Measurements from ENCODE around the gene ARHGEF2.

ARHGEF2 gene

GRCh38 chr1:155950829-155951228 lies 27.5 kb downstream of the ARHGEF2 start:
- H3K4me1 Mint-ChIP-seq (ENCODE audit: low read depth): peaks cover 24% of the 10 kb centered on the region
- DNase-seq: no peak
- no peak overlapping the region for H3K27ac Mint-ChIP-seq
- H3K9me3 Mint-ChIP-seq: no peaks in the 10 kb centered on the region
- H3K27me3 Mint-ChIP-seq: no peaks in the 10 kb centered on the region
- H3K4me3 Mint-ChIP-seq: no peak overlapping the region
- H3K36me3 Mint-ChIP-seq (ENCODE audit: low read depth): peaks cover 90% of the 10 kb centered on the region

DNA sequence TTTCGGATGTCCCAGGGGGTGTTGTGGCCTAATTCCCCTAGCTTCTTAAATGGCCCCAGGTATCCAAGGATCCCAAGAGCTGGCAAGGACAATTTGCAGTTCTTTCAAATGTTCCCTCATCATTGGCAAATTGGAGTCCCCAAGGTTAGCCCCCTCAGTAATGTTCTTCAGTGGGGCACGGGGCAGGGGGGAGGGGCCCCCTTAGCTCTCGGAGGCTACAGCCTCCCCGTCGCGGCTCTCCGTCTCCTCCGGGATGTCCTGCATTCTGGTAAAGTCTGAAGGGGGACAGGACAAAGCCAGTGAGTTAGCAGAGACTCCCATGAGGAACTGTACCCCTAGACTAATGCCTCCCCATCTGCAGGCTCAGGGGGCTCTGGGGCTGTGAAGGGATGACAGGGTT lies 30.6 kb downstream of the ARHGEF2 start:
- Mint-ChIP-seq H3K4me1 (ENCODE audit: low read depth) (peaks cover 46% of the 10 kb centered on the region), H3K27me3 (no peaks in the 10 kb centered on the region), H3K9me3 (no peaks in the 10 kb centered on the region), H3K27ac (peak overlapping the region; percentile 95), H3K36me3 (ENCODE audit: low read depth) (peaks cover 80% of the 10 kb centered on the region), H3K4me3 (no peak overlapping the region)
- DNase-seq: no peak

DNA sequence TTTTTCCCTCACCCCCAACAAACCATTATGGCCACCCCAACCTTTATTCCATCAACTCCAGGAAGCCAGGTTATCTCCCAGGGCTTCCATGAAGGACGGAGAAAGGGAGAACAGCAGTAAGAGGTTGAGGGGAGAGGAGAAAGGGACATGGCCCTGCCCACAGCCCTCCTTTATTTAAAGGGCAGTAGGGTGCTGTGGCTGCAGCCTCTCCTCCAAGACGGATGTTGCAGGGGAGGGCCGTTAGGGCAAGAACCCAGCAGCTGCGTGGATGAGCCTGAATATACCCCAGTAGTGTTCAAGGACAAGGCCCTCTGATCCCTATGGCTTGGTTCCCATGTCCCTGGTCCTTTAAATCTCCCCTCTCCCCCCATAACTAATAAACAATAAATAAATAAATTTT lies 31.1 kb downstream of the ARHGEF2 start:
- H3K27me3 Mint-ChIP-seq: no peaks in the 10 kb centered on the region
- peaks cover 75% of the 10 kb centered on the region for H3K36me3 Mint-ChIP-seq (ENCODE audit: low read depth)
- no peaks in the 10 kb centered on the region for H3K9me3 Mint-ChIP-seq
- peak overlapping the region; percentile 95 for H3K27ac Mint-ChIP-seq
- peak overlapping the region; percentile 72 for H3K4me3 Mint-ChIP-seq
- DNase-seq: no peak
- peaks cover 50% of the 10 kb centered on the region for H3K4me1 Mint-ChIP-seq (ENCODE audit: low read depth)

GRCh38 chr1:155946633-155947219 lies 31.6 kb downstream of the ARHGEF2 start:
- peak overlapping the region; percentile 72 for H3K4me3 Mint-ChIP-seq
- H3K9me3 Mint-ChIP-seq: no peaks in the 10 kb centered on the region
- H3K4me1 Mint-ChIP-seq (ENCODE audit: low read depth): peaks cover 55% of the 10 kb centered on the region
- no peaks in the 10 kb centered on the region for H3K27me3 Mint-ChIP-seq
- no peak for DNase-seq
- H3K36me3 Mint-ChIP-seq (ENCODE audit: low read depth): peaks cover 69% of the 10 kb centered on the region
- H3K27ac Mint-ChIP-seq: peak overlapping the region; percentile 95

DNA sequence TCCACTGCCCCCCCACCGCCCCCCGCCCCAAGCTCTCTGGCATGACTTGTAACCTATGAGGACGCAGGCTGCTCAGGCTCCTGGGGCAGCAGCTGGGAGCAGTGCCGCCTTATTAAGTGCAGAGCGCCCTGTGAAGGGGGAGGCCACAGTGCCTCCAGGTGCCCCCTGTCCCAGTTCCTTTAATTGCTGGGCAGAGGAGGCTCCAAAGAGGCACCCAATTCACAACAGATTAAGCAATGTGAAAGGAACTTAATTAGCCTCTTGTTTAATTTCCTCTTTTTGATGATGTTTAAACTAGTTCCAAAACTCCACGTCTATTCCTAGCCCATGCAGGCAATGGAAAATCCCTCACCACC lies 33.9 kb downstream of the ARHGEF2 start:
- Mint-ChIP-seq H3K27me3 (no peaks in the 10 kb centered on the region), H3K4me3 (no peak overlapping the region), H3K36me3 (ENCODE audit: low read depth) (peaks cover 50% of the 10 kb centered on the region), H3K9me3 (no peaks in the 10 kb centered on the region), H3K27ac (peak overlapping the region; percentile 95), H3K4me1 (ENCODE audit: low read depth) (peaks cover 76% of the 10 kb centered on the region)
- DNase-seq: no peak

DNA sequence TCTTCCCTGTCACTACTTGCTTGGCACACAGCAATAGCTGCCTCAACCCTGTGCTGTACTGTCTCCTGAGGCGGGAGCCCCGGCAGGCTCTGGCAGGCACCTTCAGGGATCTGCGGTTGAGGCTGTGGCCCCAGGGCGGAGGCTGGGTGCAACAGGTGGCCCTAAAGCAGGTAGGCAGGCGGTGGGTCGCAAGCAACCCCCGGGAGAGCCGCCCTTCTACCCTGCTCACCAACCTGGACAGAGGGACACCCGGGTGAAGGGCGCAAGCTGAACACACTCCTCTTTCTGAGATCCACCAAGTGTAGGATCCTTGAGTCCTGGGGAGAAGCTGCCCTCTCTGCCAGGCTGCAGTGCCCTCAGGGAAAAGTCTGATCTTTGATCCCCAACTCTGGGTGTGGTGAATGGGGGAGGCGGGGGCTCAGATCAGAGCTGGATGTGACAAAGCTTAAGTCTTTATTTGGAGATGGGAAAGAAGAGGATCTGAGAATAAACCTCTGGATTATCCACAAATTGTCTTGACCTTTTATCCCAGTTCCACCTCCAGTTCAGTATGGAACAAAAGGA lies 35.7 kb downstream of the ARHGEF2 start:
- no peaks in the 10 kb centered on the region for H3K27me3 Mint-ChIP-seq
- no peak for DNase-seq
- peaks cover 77% of the 10 kb centered on the region for H3K4me1 Mint-ChIP-seq (ENCODE audit: low read depth)
- H3K36me3 Mint-ChIP-seq (ENCODE audit: low read depth): peaks cover 35% of the 10 kb centered on the region
- H3K4me3 Mint-ChIP-seq: no peak overlapping the region
- H3K27ac Mint-ChIP-seq: peak overlapping the region; percentile 58
- no peaks in the 10 kb centered on the region for H3K9me3 Mint-ChIP-seq

DNA sequence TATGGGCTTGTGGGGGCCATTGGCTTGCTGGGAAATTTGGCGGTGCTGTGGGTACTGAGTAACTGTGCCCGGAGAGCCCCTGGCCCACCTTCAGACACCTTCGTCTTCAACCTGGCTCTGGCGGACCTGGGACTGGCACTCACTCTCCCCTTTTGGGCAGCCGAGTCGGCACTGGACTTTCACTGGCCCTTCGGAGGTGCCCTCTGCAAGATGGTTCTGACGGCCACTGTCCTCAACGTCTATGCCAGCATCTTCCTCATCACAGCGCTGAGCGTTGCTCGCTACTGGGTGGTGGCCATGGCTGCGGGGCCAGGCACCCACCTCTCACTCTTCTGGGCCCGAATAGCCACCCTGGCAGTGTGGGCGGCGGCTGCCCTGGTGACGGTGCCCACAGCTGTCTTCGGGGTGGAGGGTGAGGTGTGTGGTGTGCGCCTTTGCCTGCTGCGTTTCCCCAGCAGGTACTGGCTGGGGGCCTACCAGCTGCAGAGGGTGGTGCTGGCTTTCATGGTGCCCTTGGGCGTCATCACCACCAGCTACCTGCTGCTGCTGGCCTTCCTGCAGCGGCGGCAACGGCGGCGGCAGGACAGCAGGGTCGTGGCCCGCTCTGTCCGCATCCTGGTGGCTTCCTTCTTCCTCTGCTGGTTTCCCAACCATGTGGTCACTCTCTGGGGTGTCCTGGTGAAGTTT lies 36.4 kb downstream of the ARHGEF2 start:
- H3K27ac Mint-ChIP-seq: peak overlapping the region; percentile 90
- no peak overlapping the region for H3K4me3 Mint-ChIP-seq
- no peaks in the 10 kb centered on the region for H3K27me3 Mint-ChIP-seq
- peaks cover 71% of the 10 kb centered on the region for H3K4me1 Mint-ChIP-seq (ENCODE audit: low read depth)
- no peaks in the 10 kb centered on the region for H3K9me3 Mint-ChIP-seq
- H3K36me3 Mint-ChIP-seq (ENCODE audit: low read depth): peaks cover 28% of the 10 kb centered on the region
- DNase-seq: no peak

- H3K4me1 Mint-ChIP-seq (ENCODE audit: low read depth): peaks cover 64% of the 10 kb centered on the region
- peak within 1 kb of the TSS; percentile 90 for H3K27ac Mint-ChIP-seq
- no peak within 1 kb of the TSS for H3K4me3 Mint-ChIP-seq
- peaks cover 20% of the 10 kb centered on the region for H3K36me3 Mint-ChIP-seq (ENCODE audit: low read depth)
- no peaks in the 10 kb centered on the region for H3K9me3 Mint-ChIP-seq
- DNase-seq: peak; percentile 42
- H3K27me3 Mint-ChIP-seq: no peaks in the 10 kb centered on the region
Observed at GRCh38 chr1:155940993-155941844, 37.1 kb downstream of the ARHGEF2 start, which contains the start of gene RXFP4. RXFP4 (plus strand) TSS chr1:155941638; CDS start chr1:155941710, 72 bp downstream.

DNA sequence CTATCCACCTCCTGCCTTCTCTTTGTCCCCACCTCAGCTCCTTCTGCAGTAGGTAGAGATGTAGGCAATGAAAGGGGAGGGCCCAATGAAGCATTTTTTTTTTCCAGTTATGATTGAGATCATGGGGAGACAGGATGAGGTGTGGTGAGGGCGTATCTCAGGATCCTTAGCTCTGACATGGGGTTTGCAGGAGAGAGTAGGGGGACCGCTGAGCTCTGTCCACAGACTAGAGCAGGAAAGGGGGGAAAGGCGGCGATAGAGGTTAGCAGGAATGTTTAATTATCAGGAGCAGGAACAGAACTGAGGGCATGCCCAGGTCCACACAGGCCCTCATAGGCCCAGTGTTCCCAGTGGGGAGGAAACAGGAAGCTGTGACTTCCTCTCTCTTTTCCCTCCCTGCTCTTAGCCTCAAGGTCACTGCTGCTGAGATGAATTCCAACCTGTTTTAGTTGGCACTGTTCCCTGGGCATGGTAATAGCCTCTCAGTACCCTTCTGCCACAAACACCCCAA lies 37.8 kb downstream of the ARHGEF2 start:
- Mint-ChIP-seq H3K9me3 (no peaks in the 10 kb centered on the region), H3K36me3 (ENCODE audit: low read depth) (peaks cover 14% of the 10 kb centered on the region), H3K4me3 (no peak overlapping the region), H3K27me3 (no peaks in the 10 kb centered on the region), H3K4me1 (ENCODE audit: low read depth) (peaks cover 57% of the 10 kb centered on the region), H3K27ac (peak overlapping the region; percentile 90)
- DNase-seq: no peak

- Mint-ChIP-seq H3K27me3 (no peaks in the 10 kb centered on the region), H3K4me1 (ENCODE audit: low read depth) (peaks cover 40% of the 10 kb centered on the region), H3K27ac (peak overlapping the region; percentile 60), H3K4me3 (no peak overlapping the region), H3K9me3 (no peaks in the 10 kb centered on the region), H3K36me3 (ENCODE audit: low read depth) (no peaks in the 10 kb centered on the region)
- no peak for DNase-seq
Observed at GRCh38 chr1:155938220-155938627, 40.1 kb downstream of the ARHGEF2 start.

DNA sequence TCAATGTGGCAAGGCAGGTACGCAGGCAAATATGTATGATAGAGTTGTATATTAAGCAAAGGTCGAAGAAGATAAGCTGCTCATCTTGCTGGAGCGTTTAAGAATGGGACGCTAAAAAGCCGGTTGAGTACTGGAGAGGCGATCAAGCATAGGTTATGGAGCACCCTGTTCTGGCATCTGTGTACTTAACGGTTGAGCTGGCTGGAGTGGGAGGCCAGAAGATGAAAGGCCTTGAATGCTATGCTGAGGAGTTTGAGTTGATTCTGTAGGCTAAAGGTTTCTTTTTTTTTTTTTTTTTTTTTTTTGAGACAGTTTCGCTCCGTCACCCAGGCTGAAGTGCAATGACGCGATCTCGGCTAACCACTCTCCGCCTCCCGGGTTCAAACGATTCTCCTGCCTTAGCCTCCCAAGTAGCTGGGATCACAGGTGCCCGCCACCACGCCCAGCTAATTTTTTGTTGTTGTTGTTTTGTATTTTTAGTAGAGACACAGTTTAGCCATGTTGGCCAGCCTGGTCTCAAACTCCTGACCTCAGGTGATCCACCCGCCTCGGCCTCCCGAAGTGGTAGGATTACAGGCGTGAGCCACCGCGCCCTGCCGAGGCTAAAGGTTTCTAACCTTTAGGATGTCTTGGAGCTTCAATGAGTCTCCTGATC lies 43.3 kb downstream of the ARHGEF2 start:
- H3K27me3 Mint-ChIP-seq: no peaks in the 10 kb centered on the region
- no peaks in the 10 kb centered on the region for H3K9me3 Mint-ChIP-seq
- H3K4me3 Mint-ChIP-seq: no peak overlapping the region
- no peak for DNase-seq
- no peaks in the 10 kb centered on the region for H3K36me3 Mint-ChIP-seq (ENCODE audit: low read depth)
- no peak overlapping the region for H3K27ac Mint-ChIP-seq
- H3K4me1 Mint-ChIP-seq (ENCODE audit: low read depth): peaks cover 39% of the 10 kb centered on the region

DNA sequence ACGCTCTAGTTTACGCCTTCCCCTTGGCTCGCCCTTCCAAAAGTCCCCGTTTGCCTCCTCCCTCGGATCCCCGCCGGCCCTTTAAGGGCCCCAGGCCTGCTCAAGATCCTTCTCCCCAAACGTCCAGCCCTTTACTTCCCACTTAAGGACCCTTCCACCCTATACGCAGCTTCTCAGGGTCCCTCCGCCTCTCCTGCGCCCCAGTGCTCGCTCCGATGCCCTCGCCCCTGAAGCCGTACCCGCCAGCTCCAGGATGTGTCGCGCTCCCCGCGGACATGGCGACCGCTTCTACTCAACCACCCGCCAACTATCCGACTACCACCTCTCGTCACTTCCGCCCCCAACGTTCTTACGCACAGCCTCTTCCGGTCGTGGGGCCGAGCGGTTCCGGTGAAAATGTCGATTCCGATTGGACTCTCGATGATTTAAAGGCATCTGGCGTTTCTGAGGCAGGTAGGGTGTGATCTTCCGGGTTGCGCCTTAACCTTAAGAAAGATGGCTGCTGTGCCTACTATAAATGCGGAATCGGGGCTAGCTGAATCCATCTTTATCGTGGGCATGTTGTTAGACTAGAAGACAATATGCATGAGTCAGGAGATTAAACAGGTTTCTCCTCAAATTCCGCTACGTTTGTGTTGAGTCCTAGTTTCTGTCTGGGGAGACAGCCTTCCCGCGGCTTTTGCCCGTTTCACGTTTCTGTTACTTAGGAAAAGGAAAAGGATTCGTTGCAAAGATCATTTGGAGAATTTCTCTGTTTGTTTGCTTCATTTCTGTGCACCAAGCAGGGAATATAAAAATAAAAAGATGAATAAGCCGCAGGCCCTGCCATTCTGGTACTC lies 44.0 kb downstream of the ARHGEF2 start, which contains the start of gene KHDC4:
TSS of gene KHDC4 (minus strand) at position 317 of the 839 bp plus-strand sequence. CDS start at position 277, 40 bp downstream.
- Mint-ChIP-seq H3K36me3 (ENCODE audit: low read depth) (peaks cover 4% of the 10 kb centered on the region), H3K27me3 (no peaks in the 10 kb centered on the region), H3K4me1 (ENCODE audit: low read depth) (peaks cover 37% of the 10 kb centered on the region), H3K4me3 (no peak within 1 kb of the TSS), H3K9me3 (no peaks in the 10 kb centered on the region), H3K27ac (no peak within 1 kb of the TSS)
- peak; percentile 91 for DNase-seq

- Mint-ChIP-seq H3K4me1 (ENCODE audit: low read depth) (peaks cover 42% of the 10 kb centered on the region), H3K36me3 (ENCODE audit: low read depth) (peaks cover 10% of the 10 kb centered on the region), H3K27ac (no peak overlapping the region), H3K9me3 (no peaks in the 10 kb centered on the region), H3K4me3 (no peak overlapping the region), H3K27me3 (no peaks in the 10 kb centered on the region)
- no peak for DNase-seq
Observed at GRCh38 chr1:155933591-155934096, 44.7 kb downstream of the ARHGEF2 start.
